B cell (primary cell): ENCODE results near the gene BLM. TPM values are rescaled to one million over a fixed set of nuclear protein-coding genes. Genes with fewer than 3 reads are reported as not detected.

ENCODE experiments used
- ATAC-seq: fragments of 200-7000 bp; cut with Tn5 transposase; one replicate; pipeline ENCODE4 v1.10.0; 2021; ENCODE audit warnings: low read depth, mild to moderate bottlenecking, moderate number of reproducible peaks, moderate library complexity
- CTCF ChIA-PET: fragments of 350-600 bp; sonication (Branson Sonifier 250); formaldehyde crosslinking; loops from one replicate; lab custom pipeline; 2021; ENCODE audit warnings: antibody characterized with exemption, inconsistent platforms; lab: Charles Lee
- POLR2A ChIA-PET: fragments of 350-600 bp; sonication (Branson Sonifier 250); formaldehyde crosslinking; loops from one replicate; lab custom pipeline; 2021; ENCODE audit warnings: antibody characterized with exemption; lab: Charles Lee
- DNase-seq: peaks from one replicate; pipeline ENCODE4 v3.0.0; 2013
- H2AFZ ChIP-seq: 2 replicates; pipeline ENCODE4 v1.6.1; 2012; ENCODE audit warnings: mild to moderate bottlenecking, low read depth, low read length; ENCODE audit not compliant: insufficient read depth, poor library complexity, severe bottlenecking
- H3K27ac ChIP-seq, 2 donors: 1 replicate in 1 of 2; 2 replicates in 1 of 2; pipeline ENCODE4 v1.5.1; 2012 to 2013; ENCODE audit warnings: low read length in 2 of 2, mild to moderate bottlenecking in 2 of 2, moderate library complexity in 1 of 2
- H3K27me3 ChIP-seq, 4 experiments: fragments of 200-600 bp in 1 of 4; sonication (generic) in 1 of 4; replicated peaks in 1 of 4; 1 replicate in 2 of 4; 2 replicates in 2 of 4; pipeline versions ENCODE4 v1.6.1 to v1.7.0; 2013 to 2016; ENCODE audit warnings: low read length in 3 of 4, mild to moderate bottlenecking in 2 of 4, mixed read lengths in 1 of 4, moderate library complexity in 1 of 4; ENCODE audit not compliant: insufficient read depth in 4 of 4, control insufficient read depth in 3 of 4; ENCODE audit errors: control extremely low read depth in 1 of 4
- H3K36me3 ChIP-seq, 2 experiments: replicated peaks in 1 of 2; 1 replicate in 1 of 2; 2 replicates in 1 of 2; pipeline versions ENCODE4 v1.6.1 to v1.7.1; 2013; ENCODE audit warnings: low read length in 1 of 2; ENCODE audit not compliant: insufficient read depth in 2 of 2, control insufficient read depth in 1 of 2; ENCODE audit errors: control extremely low read depth in 1 of 2, extremely low read depth in 1 of 2
- H3K4me1 ChIP-seq, 2 donors: fragments of 200-600 bp in 1 of 2; sonication (generic) in 1 of 2; 1 replicate in 1 of 2; 2 replicates in 1 of 2; pipeline versions ENCODE4 v1.5.1 to v1.6.1; 2013 to 2017; ENCODE audit warnings: low read length in 2 of 2; ENCODE audit not compliant: control insufficient read depth in 2 of 2, insufficient read depth in 2 of 2
- H3K4me2 ChIP-seq: replicated peaks from 2 replicates; pipeline ENCODE3; 2012; ENCODE audit warnings: mild to moderate bottlenecking, low read depth, low read length; ENCODE audit not compliant: poor library complexity, severe bottlenecking
- H3K4me3 ChIP-seq, 5 experiments: fragments of 200-600 bp in 1 of 5; sonication (generic) in 1 of 5; 1 replicate in 3 of 5; 2 replicates in 2 of 5; pipeline versions ENCODE4 v1.5.1 to v1.7.0; 2011 to 2016; ENCODE audit warnings: low read length in 4 of 5, mild to moderate bottlenecking in 4 of 5, low read depth in 2 of 5, control low read depth in 1 of 5, moderate library complexity in 1 of 5; ENCODE audit not compliant: insufficient read depth in 1 of 5; ENCODE audit errors: control extremely low read depth in 1 of 5, extremely low read depth in 1 of 5
- H3K79me2 ChIP-seq: fragments of 200-600 bp; sonication (generic); one replicate; pipeline ENCODE4 v1.6.0; 2016; ENCODE audit warnings: low read length; ENCODE audit not compliant: control insufficient read depth, insufficient read depth
- H3K9ac ChIP-seq: fragments of 200-600 bp; sonication (generic); 2 replicates; pipeline ENCODE4 v1.6.1; 2017; ENCODE audit warnings: mild to moderate bottlenecking, low read length, moderate library complexity
- H3K9me3 ChIP-seq, 3 donors: one replicate each; pipeline versions ENCODE4 v1.6.1 to v1.7.1; 2013; ENCODE audit warnings: low read length in 2 of 3; ENCODE audit not compliant: control insufficient read depth in 2 of 3, insufficient read depth in 1 of 3; ENCODE audit errors: control extremely low read depth in 1 of 3
- H4K20me1 ChIP-seq: 2 replicates; pipeline ENCODE4 v1.6.0; 2012; ENCODE audit warnings: mild to moderate bottlenecking, low read length; ENCODE audit not compliant: insufficient read depth, control insufficient read depth, poor library complexity, severe bottlenecking
- H3K27ac Mint-ChIP-seq: one replicate; pipeline ENCODE4 v1.8.0; 2021; ENCODE audit warnings: mixed read lengths
- H3K27me3 Mint-ChIP-seq: one replicate; pipeline ENCODE4 v1.8.0; 2021; ENCODE audit warnings: mixed read lengths
- H3K4me1 Mint-ChIP-seq: one replicate; pipeline ENCODE4 v1.8.0; 2021; ENCODE audit warnings: mixed read lengths
- H3K4me3 Mint-ChIP-seq: one replicate; pipeline ENCODE4 v1.8.0; 2021; ENCODE audit warnings: mixed read lengths
- H3K9me3 Mint-ChIP-seq: one replicate; pipeline ENCODE4 v1.8.0; 2022; ENCODE audit warnings: mixed read lengths; ENCODE audit not compliant: insufficient read depth
- EZH2 ChIP-seq: IDR thresholded peaks from 2 replicates; pipeline ENCODE4 v1.6.1; 2012; ENCODE audit warnings: borderline replicate concordance, low read depth, mild to moderate bottlenecking, moderate library complexity, low read length; ENCODE audit not compliant: insufficient read depth, poor library complexity, severe bottlenecking
- WGBS: methylation state at CpG from one replicate; pipeline ENCODE4 v1.1.5; 2013; ENCODE audit warnings: missing lambda C conversion rate; ENCODE audit not compliant: insufficient coverage; 5-methylcytosine and 5-hydroxymethylcytosine counted together
- intact Hi-C: fragments of 100-400 bp; cut with micrococcal nuclease; formaldehyde crosslinking; loops from one replicate; pipeline ENCODE4 v1.10.0; 2022
- polyA plus RNA-seq: library from polyadenylated mRNA; depleted of rRNA; stranded (reverse); fragments of >200 nt; gene quantifications from 2 replicates; pipeline ENCODE4 v1.2.3, GENCODE V29; 2012
- total RNA-seq, 2 donors: library from RNA; stranded (reverse); fragments of 120-200 nt in 1 of 2; gene quantifications; 1 replicate in 1 of 2; 2 replicates in 1 of 2; pipeline versions ENCODE4 v1.2.3 to v1.2.4, GENCODE V29; 2013 to 2022
- TF ChIP-seq, protein P1 (sequence below): fragments of 200-600 bp; IDR thresholded peaks from one replicate; pipeline ENCODE4 v1.8.0; 2022; ENCODE audit warnings: antibody characterized with exemption, mild to moderate bottlenecking

BLM gene
- total and polyA plus RNA-seq, 2 donors (not counting 1 experiment from before 2014, with no cell fraction given), result 5.2 to 17.4 TPM

DNA sequence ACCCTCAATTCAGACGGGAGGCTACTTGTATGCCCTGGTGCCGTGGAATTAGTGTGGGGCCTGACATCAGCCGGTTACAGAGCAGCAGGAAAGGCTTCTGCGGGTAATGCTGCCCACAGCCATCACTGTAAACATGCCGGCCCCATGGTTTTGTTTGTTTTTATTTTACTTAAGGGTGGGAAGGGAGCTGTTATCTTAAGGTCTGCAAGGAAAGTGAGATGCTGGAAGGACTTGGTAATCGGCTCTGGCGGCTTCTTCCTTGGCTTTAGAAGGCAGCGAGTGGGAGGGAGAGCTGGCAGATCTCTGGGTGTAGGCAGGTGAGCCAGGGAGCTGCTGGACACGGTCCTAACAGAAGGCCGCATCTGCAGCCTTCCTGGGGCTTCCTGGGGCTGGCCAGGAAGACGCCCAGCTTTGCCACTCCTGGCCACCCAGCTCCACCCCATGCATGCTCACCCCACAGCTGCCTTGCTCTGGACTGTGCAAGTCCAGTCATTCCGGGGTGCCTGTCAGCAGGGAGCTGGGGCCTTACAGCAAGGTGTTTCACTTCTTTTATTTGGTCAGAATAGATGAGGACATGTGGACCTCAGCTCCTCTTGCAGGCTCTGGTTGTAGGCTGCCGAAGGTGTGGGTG lies 97.2 kb downstream of the BLM start:
- Mint-ChIP-seq H3K4me1 (peaks cover 54% of the 10 kb centered on the region), H3K27me3 (no peaks in the 10 kb centered on the region), H3K9me3 (no peaks in the 10 kb centered on the region), H3K27ac (no peak overlapping the region), H3K4me3 (no peak overlapping the region)
- intact Hi-C loops, result no loop called here
- H3K36me3 ChIP-seq, result peaks cover 0 to 23% of the 10 kb centered on the region in 2 experiments
- H3K79me2 ChIP-seq, result no peaks in the 10 kb centered on the region
- H3K27me3 ChIP-seq, result no peaks in the 10 kb centered on the region
- no peak overlapping the region for H2AFZ ChIP-seq
- CTCF ChIA-PET, result interaction anchor here (2.4 to 2.8 kb wide), 2 partner anchors 72 to 118 kb away, joined by 7 to 15 read pairs; partner anchors contain the start of gene HDDC3
- no peak overlapping the region for H3K4me3 ChIP-seq
- DNase-seq (no peak), ATAC-seq (no peak)
- H3K4me2 ChIP-seq, result no peak overlapping the region
- no peak overlapping the region for H3K27ac ChIP-seq
- POLR2A ChIA-PET, result interaction anchor here (0.7 kb wide), 1 partner anchor 56 kb away, joined by 3 read pairs; no protein-coding TSS in a partner anchor
- TF ChIP-seq EZH2, result no peak
- TF ChIP-seq, protein P1, sequence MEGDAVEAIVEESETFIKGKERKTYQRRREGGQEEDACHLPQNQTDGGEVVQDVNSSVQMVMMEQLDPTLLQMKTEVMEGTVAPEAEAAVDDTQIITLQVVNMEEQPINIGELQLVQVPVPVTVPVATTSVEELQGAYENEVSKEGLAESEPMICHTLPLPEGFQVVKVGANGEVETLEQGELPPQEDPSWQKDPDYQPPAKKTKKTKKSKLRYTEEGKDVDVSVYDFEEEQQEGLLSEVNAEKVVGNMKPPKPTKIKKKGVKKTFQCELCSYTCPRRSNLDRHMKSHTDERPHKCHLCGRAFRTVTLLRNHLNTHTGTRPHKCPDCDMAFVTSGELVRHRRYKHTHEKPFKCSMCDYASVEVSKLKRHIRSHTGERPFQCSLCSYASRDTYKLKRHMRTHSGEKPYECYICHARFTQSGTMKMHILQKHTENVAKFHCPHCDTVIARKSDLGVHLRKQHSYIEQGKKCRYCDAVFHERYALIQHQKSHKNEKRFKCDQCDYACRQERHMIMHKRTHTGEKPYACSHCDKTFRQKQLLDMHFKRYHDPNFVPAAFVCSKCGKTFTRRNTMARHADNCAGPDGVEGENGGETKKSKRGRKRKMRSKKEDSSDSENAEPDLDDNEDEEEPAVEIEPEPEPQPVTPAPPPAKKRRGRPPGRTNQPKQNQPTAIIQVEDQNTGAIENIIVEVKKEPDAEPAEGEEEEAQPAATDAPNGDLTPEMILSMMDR, result no peak
- peaks cover 22 to 33% of the 10 kb centered on the region in 2 donors for H3K4me1 ChIP-seq
- H3K9me3 ChIP-seq, result no peaks in the 10 kb centered on the region
- no peaks in the 10 kb centered on the region for H4K20me1 ChIP-seq
- no peak overlapping the region for H3K9ac ChIP-seq
- WGBS, result 95% methylated on average over 9 of the region's 13 CpGs
